Astrocyte (in vitro differentiated cells and primary cell): ENCODE data around the gene TMEM97.

Experiments
- CTCF ChIP-seq: IDR thresholded peaks from 2 replicates; pipeline ENCODE4 v1.5.1; 2011; ENCODE audit warnings: low read depth, mild to moderate bottlenecking, inconsistent platforms, low read length, moderate library complexity; ENCODE audit not compliant: insufficient read depth
- EZH2 ChIP-seq: IDR thresholded peaks from 2 replicates; pipeline ENCODE4 v1.6.1; 2012; ENCODE audit warnings: mild to moderate bottlenecking, low read length, inconsistent platforms; ENCODE audit not compliant: insufficient read depth

DNA sequence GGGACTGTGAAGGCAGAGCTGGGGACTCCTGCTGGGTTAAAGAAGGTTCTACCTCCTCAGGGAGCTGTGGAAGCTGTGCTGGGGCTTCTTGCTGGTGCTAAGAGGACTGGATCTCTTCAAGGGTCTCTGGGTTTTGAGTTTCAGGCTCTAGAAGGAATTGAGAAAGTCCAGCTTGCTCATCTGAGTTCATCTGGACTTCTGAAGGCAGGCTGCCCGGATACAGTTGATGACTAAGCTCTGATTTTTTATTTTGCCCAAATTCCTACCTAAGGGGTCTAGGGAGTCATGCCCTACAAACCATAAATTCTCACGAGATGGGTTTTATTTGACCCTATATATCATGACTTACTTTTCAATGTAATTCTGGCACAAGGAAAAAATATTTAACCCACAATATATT is 46.8 kb upstream of the TMEM97 start:
- TF ChIP-seq CTCF (no peak), EZH2 (no peak)
